VCaP (cell line): ENCODE results near the gene ARRDC2.

Experiments
- H3K27ac ChIP-seq: fragments of 450-650 bp; 2 replicates; pipeline ENCODE4 v1.5.1; 2017
- TF ChIP-seq, protein P1 (sequence below): fragments of 450-650 bp; conservative IDR thresholded peaks from 2 replicates; pipeline ENCODE4 v1.5.1; 2017; ENCODE audit warnings: mild to moderate bottlenecking, moderate library complexity

Gene ARRDC2

DNA sequence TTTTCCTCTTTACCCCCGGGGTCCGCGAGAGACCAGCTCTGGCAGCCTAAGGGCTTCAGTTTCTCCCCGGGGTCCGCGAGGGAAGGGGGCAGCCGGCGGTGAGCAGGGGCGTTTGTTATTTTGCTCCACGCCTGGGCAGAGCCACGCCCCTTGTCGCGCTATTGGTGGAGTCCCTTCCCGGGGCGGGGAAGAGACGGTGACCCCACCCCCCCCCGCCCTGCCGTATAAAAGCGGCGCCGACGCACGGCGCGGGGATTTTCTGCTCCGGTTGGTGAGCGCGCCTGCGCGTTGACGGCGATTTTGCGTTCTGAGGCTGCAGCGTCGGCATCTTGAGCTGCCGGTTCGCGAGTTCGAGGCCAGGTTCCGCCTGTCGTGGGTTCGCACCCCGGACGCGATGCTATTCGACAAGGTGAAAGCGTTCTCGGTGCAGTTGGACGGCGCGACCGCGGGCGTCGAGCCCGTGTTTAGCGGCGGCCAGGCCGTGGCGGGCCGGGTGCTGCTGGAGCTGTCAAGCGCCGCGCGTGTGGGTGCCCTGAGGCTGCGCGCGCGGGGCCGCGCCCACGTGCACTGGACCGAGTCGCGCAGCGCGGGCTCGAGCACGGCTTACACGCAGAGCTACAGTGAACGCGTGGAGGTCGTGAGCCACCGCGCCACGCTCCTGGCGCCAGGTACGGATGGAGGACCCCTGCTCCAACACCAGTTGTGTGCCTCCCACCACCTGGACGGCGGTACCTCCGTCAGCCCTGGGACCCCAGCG lies at the start of gene ARRDC2:
Gene ARRDC2, plus strand, starts transcription at position 254 of the 757 bp plus-strand sequence. Its CDS starts 141 bp downstream, at position 395.
- TF ChIP-seq, protein P1, sequence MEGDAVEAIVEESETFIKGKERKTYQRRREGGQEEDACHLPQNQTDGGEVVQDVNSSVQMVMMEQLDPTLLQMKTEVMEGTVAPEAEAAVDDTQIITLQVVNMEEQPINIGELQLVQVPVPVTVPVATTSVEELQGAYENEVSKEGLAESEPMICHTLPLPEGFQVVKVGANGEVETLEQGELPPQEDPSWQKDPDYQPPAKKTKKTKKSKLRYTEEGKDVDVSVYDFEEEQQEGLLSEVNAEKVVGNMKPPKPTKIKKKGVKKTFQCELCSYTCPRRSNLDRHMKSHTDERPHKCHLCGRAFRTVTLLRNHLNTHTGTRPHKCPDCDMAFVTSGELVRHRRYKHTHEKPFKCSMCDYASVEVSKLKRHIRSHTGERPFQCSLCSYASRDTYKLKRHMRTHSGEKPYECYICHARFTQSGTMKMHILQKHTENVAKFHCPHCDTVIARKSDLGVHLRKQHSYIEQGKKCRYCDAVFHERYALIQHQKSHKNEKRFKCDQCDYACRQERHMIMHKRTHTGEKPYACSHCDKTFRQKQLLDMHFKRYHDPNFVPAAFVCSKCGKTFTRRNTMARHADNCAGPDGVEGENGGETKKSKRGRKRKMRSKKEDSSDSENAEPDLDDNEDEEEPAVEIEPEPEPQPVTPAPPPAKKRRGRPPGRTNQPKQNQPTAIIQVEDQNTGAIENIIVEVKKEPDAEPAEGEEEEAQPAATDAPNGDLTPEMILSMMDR: no peak
- H3K27ac ChIP-seq: peak within 1 kb of the TSS; percentile 60

DNA sequence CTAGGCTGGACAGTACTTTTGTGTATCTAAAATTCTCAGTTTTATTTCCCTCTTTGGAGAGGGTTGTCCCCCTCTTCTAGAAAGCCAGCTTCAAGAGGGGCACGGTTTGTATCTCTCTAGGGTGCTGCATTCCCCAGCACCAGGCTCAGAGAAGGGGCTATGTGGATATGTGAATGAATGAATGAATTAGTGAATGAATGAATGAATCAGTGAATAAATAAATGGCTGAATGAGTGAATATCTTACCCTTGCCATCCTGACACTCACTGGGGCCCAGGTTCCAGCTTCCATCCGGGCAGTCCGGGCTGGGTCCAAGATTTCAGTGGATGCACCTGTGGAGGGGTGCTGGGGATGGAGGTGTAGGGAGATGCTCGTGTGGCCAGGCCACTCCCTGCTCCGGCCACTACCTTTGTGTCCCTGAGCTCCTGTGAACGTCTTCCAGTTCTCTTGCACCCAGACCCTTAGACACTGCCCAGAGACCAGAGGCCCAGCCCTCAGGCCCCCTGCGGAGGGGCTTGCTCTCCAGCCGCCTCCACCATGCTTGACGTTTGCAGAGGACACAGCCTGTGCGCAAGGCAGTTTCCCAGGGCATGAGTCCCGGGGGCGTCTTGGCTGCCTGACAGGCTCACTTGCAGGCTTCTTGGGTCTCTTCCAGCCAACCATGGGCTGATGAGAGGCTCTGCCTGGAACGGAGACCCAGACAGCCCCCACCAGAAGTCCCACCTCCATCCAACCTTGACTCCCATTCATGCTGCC lies 43.9 kb upstream of the ARRDC2 start:
- TF ChIP-seq, protein P1: no peak
- H3K27ac ChIP-seq: no peak overlapping the region

DNA sequence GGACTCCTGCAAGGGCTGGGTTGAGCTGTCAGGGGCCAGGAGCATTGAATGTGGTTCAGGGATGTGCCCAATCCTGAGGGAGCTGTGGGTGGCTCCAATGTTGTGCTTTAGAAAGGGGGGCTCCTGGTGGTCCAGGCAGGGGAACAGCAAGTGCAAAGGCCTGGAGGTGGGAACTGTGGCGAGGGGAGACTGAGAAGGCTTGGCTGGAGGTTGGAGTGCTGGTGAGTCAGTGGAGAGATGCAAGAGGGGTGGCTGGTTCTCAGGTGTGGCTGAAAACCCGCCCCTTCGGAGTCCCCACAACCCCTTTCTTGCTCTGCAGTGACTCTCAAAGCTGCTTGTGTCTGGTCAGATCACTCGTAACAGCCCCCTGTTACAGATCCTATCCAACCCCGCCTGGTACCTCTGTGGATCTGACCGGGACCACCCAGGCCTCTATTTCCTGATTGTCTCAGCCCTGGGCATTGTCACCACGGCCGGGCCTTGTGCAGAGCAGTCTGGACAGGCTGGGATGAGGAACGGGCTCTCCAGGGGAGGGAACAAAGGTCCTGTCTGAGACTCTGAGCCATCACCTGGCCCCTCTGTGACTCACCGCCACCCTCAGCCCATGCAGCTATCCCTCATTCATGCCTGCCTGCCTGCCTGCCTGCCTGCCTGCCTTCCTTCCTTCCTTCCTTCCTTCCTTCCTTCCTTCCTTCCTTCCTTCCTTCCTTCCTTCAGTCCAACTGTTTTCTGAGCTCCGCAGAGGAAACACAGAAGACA lies 42.4 kb upstream of the ARRDC2 start:
- H3K27ac ChIP-seq: no peak overlapping the region
- TF ChIP-seq, protein P1: no peak

DNA sequence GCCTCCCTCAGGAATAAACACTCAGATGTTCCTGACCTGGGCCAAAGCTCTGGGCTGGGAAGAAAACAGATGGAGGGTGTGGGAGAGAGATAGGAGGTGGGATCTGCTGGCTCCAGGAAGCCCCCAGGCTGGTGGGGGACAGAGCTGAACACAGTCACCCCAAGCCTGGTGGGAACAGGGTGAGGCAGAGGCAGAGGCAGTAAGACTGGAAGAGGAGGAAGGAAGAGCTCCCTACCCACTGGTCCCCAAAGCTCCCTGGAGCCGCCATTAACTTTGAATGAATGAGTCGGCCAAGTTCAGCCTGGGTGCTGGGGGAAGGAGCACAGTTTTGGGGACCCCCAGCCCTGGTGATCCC lies 41.9 kb upstream of the ARRDC2 start:
- no peak overlapping the region for H3K27ac ChIP-seq

DNA sequence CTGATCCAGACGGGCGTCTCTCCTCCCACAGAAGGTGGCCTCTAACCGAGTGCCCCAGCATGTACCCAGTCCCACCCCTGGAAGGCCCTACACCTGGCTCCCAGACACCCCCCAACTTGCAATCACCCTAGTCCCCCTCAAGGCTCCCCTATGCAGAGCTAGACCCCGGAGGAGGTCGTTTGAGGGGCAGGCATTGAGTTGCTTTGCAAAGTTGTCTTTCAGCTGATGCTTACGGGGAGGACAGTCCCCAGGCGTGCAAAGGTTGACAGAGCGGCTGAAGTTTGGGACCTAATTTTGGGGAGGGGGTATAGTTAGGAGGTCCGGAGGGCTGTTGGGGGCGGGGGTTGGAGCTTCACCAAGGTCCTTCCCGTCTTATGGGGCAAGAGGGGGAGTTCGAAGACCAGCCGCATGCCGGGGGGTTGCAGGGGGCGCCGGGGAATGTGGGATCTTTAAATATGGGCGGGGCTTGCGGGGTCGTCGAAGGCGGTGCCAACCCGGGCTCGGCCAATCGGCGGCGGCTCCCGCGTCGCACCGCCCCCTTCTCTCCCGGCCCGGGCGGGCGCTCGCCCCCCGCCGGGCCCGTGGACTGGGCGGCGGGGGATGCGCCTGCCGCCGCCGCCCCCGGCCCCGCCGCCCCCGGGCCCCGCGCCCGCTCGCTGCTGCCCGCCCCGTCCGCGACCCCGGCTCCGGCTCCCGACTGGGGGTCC lies 41.3 kb upstream of the ARRDC2 start, which contains the start of gene KCNN1:
Gene KCNN1, plus strand, starts transcription at position 558 of the 707 bp plus-strand sequence. CDS start 6,782 bp downstream, outside the sequence.
- H3K27ac ChIP-seq: peak within 1 kb of the TSS; percentile 58; the same call in 1 of the 2 replicates
- TF ChIP-seq, protein P1: no peak

More for the DNA sequence above, 41.9 kb upstream of the ARRDC2 start:
- TF ChIP-seq, protein P1: no peak

DNA sequence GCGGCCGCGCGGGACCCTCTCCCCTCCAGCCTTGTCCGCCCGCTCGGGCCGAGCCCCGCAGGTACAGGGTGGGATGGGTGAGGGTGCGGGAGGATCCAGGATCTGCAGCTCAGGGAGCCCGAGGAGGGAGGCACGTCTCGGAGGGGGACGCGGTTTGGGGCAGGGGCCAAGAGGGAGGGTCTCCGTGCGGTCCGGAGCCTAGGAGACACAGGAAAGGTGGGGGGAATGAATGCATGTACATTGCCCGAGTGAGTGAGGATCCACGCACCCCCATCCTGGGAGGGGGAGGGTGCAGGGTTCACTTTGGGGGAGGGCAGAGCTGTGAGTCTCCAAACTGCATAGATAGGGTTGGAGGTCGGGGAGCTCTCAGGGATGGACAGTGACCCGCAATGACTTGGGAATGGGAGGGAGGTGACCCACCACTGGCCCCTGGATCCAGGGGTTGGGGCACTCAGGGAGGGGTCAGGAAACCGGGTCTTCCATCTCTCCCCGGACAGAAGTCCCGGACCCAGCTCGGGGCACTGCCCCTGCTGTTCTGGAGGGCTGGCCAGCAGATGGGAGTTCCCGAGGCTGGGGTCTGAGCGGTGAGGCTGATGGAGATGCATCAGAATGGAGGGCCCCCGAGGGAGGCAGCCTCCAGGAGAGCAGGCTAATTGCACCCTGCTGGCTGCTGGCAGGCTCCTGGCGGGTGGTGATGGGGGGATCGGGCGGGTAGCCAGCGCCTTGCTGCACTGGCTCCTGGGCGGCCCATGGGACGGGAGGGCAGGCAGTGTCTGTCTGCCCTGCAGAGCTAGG lies 40.5 kb upstream of the ARRDC2 start:
- peak overlapping the region; percentile 58; the same call in 1 of the 2 replicates for H3K27ac ChIP-seq
- TF ChIP-seq, protein P1: no peak
